GM21576 (cell line): ENCODE measurements around the gene IFNL2.

Experiments
- ATAC-seq: cut with Tn5 transposase; IDR thresholded peaks from one replicate; pipeline ENCODE4 v1.9.1; 2021; ENCODE audit warnings: mild to moderate bottlenecking, moderate library complexity; ENCODE audit not compliant: unreplicated experiment

IFNL2 gene

GRCh38 chr19:39316627-39317321, 48.6 kb downstream of the IFNL2 start:
- ATAC-seq, result no peak

GRCh38 chr19:39317476-39317875, 49.3 kb downstream of the IFNL2 start:
- ATAC-seq, result no peak

- ATAC-seq, result no peak
Observed at GRCh38 chr19:39318071-39318470, 49.9 kb downstream of the IFNL2 start.

- no peak for ATAC-seq
Observed at GRCh38 chr19:39318690-39319089, 50.5 kb downstream of the IFNL2 start.

GRCh38 chr19:39319098-39319891, 51.1 kb downstream of the IFNL2 start:
- no peak for ATAC-seq
